Keratinocyte (primary cell): ENCODE results near the gene ELF4. TPM values are rescaled to one million over a fixed set of nuclear protein-coding genes. Genes with fewer than 3 reads are reported as not detected.

Experiments used
- DNase-seq: peaks from one replicate; pipeline ENCODE4 v3.0.0-alpha.2; 2011; ENCODE audit warnings: low read depth, missing footprints, low spot score
- FAIRE-seq: peaks from 2 replicates; lab custom pipeline; 2011; peaks lifted over from hg19 to GRCh38; lab: Jason Lieb, UNC
- H2AFZ ChIP-seq: 2 replicates; pipeline ENCODE4 v1.6.0; 2012; ENCODE audit warnings: low read length, control low read depth, inconsistent platforms; ENCODE audit not compliant: control insufficient read depth
- H3K27ac ChIP-seq: 2 replicates; pipeline ENCODE4 v1.5.1; 2011; ENCODE audit warnings: low read length; ENCODE audit not compliant: control insufficient read depth, insufficient read depth
- H3K27me3 ChIP-seq: 3 replicates; pipeline ENCODE4 v1.6.0; 2011; ENCODE audit warnings: low read length; ENCODE audit not compliant: control insufficient read depth, insufficient read depth; ENCODE audit errors: extremely low read depth
- H3K36me3 ChIP-seq, 2 experiments: 2 replicates in 1 of 2; 3 replicates in 1 of 2; pipeline ENCODE4 v1.5.1; 2011; ENCODE audit warnings: low read length in 2 of 2, mild to moderate bottlenecking in 1 of 2; ENCODE audit not compliant: control insufficient read depth in 2 of 2, insufficient read depth in 2 of 2; ENCODE audit errors: extremely low read depth in 1 of 2
- H3K4me1 ChIP-seq: 3 replicates; pipeline ENCODE4 v1.5.1; 2011; ENCODE audit warnings: low read length; ENCODE audit not compliant: control insufficient read depth, insufficient read depth; ENCODE audit errors: extremely low read depth
- H3K4me2 ChIP-seq: 3 replicates; pipeline ENCODE4 v1.6.0; 2011; ENCODE audit warnings: low read depth, low read length; ENCODE audit not compliant: control insufficient read depth, insufficient read depth; ENCODE audit errors: extremely low read depth
- H3K4me3 ChIP-seq, 3 experiments: fragments of 200-600 bp in 1 of 3; sonication (generic) in 1 of 3; 2 replicates in 2 of 3; 3 replicates in 1 of 3; pipeline ENCODE4 v1.5.1; 2011 to 2016; ENCODE audit warnings: low read length in 3 of 3, mild to moderate bottlenecking in 3 of 3, control low read depth in 2 of 3, inconsistent platforms in 1 of 3, low read depth in 1 of 3, mixed read lengths in 1 of 3, mixed run types in 1 of 3, moderate library complexity in 1 of 3; ENCODE audit not compliant: control insufficient read depth in 2 of 3, insufficient read depth in 2 of 3; ENCODE audit errors: extremely low read depth in 1 of 3
- H3K79me2 ChIP-seq: 2 replicates; pipeline ENCODE4 v1.6.0; 2012; ENCODE audit warnings: low read length; ENCODE audit not compliant: control insufficient read depth, insufficient read depth
- H3K9ac ChIP-seq: 3 replicates; pipeline ENCODE4 v1.6.0; 2011; ENCODE audit warnings: low read length; ENCODE audit not compliant: control insufficient read depth, insufficient read depth; ENCODE audit errors: extremely low read depth
- H3K9me1 ChIP-seq: 3 replicates; pipeline ENCODE4 v1.6.0; 2011; ENCODE audit warnings: low read length; ENCODE audit not compliant: control insufficient read depth, insufficient read depth; ENCODE audit errors: extremely low read depth
- H3K9me3 ChIP-seq: 2 replicates; pipeline ENCODE4 v1.5.1; 2012; ENCODE audit warnings: low read depth, low read length; ENCODE audit not compliant: control insufficient read depth
- H4K20me1 ChIP-seq: 3 replicates; pipeline ENCODE4 v1.6.0; 2011; ENCODE audit warnings: low read length; ENCODE audit not compliant: control insufficient read depth, insufficient read depth; ENCODE audit errors: extremely low read depth
- EZH2 ChIP-seq: IDR thresholded peaks from one replicate; pipeline ENCODE4 v1.6.1; 2012; ENCODE audit warnings: inconsistent platforms, mild to moderate bottlenecking, low read length, moderate library complexity
- dilution Hi-C: fragments of 300-500 bp; cut with MboI; formaldehyde crosslinking; loops from one replicate; pipeline ENCODE4 v1.7.0; 2020; ENCODE audit warnings: low sequenced_read_pairs; ENCODE audit not compliant: extremely low pct_ligation_motif_present
- polyA plus RNA-seq, 5 experiments: library from polyadenylated mRNA; depleted of rRNA in 3 of 5; stranded (reverse) in 3 of 5; stranded (forward) in 1 of 5; unstranded in 1 of 5; fragments of >200 nt; gene quantifications; 1 replicate in 1 of 5; 2 replicates in 3 of 5; 3 replicates in 1 of 5; pipeline versions ENCODE4 v1.2.1 to v1.2.3, GENCODE V29; 2011 to 2012; ENCODE audit warnings: missing spikeins in 2 of 5, low read depth in 1 of 5, low replicate concordance in 1 of 5
- TF ChIP-seq, protein P1 (sequence below), 3 experiments: IDR thresholded peaks in 1 of 3; conservative IDR thresholded peaks in 1 of 3; optimal IDR thresholded peaks in 1 of 3; 2 replicates in 2 of 3; 3 replicates in 1 of 3; pipeline versions ENCODE3 to v1.5.1; 2011; ENCODE audit warnings: low read length in 3 of 3, mild to moderate bottlenecking in 3 of 3, moderate library complexity in 2 of 3, control low read depth in 1 of 3, inconsistent platforms in 1 of 3; ENCODE audit not compliant: insufficient read depth in 2 of 3; ENCODE audit errors: extremely low read depth in 1 of 3

Gene ELF4
- polyA plus RNA-seq, 1 donor (not counting 4 experiments of a cell fraction or from before 2014, with no cell fraction given): 17.6 TPM

- Histone ChIP-seq H3K79me2 (peaks cover 16% of the 10 kb centered on the region), H3K4me3 (no peak overlapping the region), H3K9me3 (no peaks in the 10 kb centered on the region), H3K36me3 (peaks cover 0 to 5% of the 10 kb centered on the region in 2 experiments), H3K27ac (no peak overlapping the region), H3K4me2 (no peak overlapping the region), H3K4me1 (no peaks in the 10 kb centered on the region), H3K27me3 (no peaks in the 10 kb centered on the region), H2AFZ (no peak overlapping the region), H3K9ac (no peak overlapping the region), H3K9me1 (no peaks in the 10 kb centered on the region), H4K20me1 (peaks cover 7% of the 10 kb centered on the region)
- DNase-seq (no peak), FAIRE-seq (no peak)
- TF ChIP-seq, protein P1, sequence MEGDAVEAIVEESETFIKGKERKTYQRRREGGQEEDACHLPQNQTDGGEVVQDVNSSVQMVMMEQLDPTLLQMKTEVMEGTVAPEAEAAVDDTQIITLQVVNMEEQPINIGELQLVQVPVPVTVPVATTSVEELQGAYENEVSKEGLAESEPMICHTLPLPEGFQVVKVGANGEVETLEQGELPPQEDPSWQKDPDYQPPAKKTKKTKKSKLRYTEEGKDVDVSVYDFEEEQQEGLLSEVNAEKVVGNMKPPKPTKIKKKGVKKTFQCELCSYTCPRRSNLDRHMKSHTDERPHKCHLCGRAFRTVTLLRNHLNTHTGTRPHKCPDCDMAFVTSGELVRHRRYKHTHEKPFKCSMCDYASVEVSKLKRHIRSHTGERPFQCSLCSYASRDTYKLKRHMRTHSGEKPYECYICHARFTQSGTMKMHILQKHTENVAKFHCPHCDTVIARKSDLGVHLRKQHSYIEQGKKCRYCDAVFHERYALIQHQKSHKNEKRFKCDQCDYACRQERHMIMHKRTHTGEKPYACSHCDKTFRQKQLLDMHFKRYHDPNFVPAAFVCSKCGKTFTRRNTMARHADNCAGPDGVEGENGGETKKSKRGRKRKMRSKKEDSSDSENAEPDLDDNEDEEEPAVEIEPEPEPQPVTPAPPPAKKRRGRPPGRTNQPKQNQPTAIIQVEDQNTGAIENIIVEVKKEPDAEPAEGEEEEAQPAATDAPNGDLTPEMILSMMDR (optimal IDR thresholded peaks at IDR 0.05 in 1 of 3, IDR thresholded peaks at IDR 0.05 in 1 of 3, conservative IDR thresholded peaks at IDR 0.05 in 1 of 3; ENCODE audit: extremely low read depth in 1 of 3, insufficient read depth in 2 of 3, low read length in 3 of 3): no peak
- no peak for TF ChIP-seq EZH2
- dilution Hi-C loops: no loop called here
Measured at GRCh38 chrX:130080791-130081367, 29.4 kb downstream of the ELF4 start.

- H3K4me2 ChIP-seq: no peak overlapping the region
- H3K4me1 ChIP-seq: no peaks in the 10 kb centered on the region
- no peak overlapping the region for H3K4me3 ChIP-seq
- dilution Hi-C loops: no loop called here
- no peak overlapping the region for H3K27ac ChIP-seq
- FAIRE-seq: peak; percentile 9
- TF ChIP-seq EZH2: no peak
- TF ChIP-seq, protein P1 (optimal IDR thresholded peaks at IDR 0.05 in 1 of 3, IDR thresholded peaks at IDR 0.05 in 1 of 3, conservative IDR thresholded peaks at IDR 0.05 in 1 of 3; ENCODE audit: extremely low read depth in 1 of 3, insufficient read depth in 2 of 3, low read length in 3 of 3): peak; percentile 66 to 76 (median 70)
- no peak for DNase-seq
- peaks cover 5% of the 10 kb centered on the region for H4K20me1 ChIP-seq
- H3K27me3 ChIP-seq: no peaks in the 10 kb centered on the region
- no peak overlapping the region for H2AFZ ChIP-seq
- no peaks in the 10 kb centered on the region for H3K9me3 ChIP-seq
- H3K9me1 ChIP-seq: no peaks in the 10 kb centered on the region
- H3K9ac ChIP-seq: no peak overlapping the region
- peaks cover 6% of the 10 kb centered on the region for H3K79me2 ChIP-seq
- peaks cover 0 to under 1% of the 10 kb centered on the region in 2 experiments for H3K36me3 ChIP-seq
Measured at GRCh38 chrX:130079824-130080406, 30.4 kb downstream of the ELF4 start.
